LHCN-M2 (cell line): ENCODE data around the gene KCNIP4. TPM values are rescaled to one million over a fixed set of nuclear protein-coding genes. Genes with fewer than 3 reads are reported as not detected.

Experiments
- DNase-seq: peaks from one replicate; pipeline ENCODE4 v3.0.0-alpha.2; 2012; ENCODE audit warnings: low read depth
- total RNA-seq: library from RNA; depleted of rRNA; stranded (reverse); fragments of >200 nt; gene quantifications from 2 replicates; pipeline ENCODE4 v1.2.3, GENCODE V29; 2014

KCNIP4 gene
- total RNA-seq, 1 experiment from 2014 or later, result not detected

- no peak for DNase-seq
Observed at GRCh38 chr4:21202959-21203358, 745.6 kb downstream of the KCNIP4 start.

GRCh38 chr4:21198683-21199082, 749.9 kb downstream of the KCNIP4 start:
- no peak for DNase-seq

- no peak for DNase-seq
Observed at GRCh38 chr4:21195682-21196081, 752.9 kb downstream of the KCNIP4 start.

- DNase-seq, result no peak
Observed at GRCh38 chr4:21192367-21192766, 756.2 kb downstream of the KCNIP4 start.

- DNase-seq, result no peak
Observed at GRCh38 chr4:21191317-21191716, 757.3 kb downstream of the KCNIP4 start.

GRCh38 chr4:21184788-21185187, 763.8 kb downstream of the KCNIP4 start:
- DNase-seq, result no peak

- DNase-seq, result no peak
Observed at GRCh38 chr4:21181716-21182115, 766.9 kb downstream of the KCNIP4 start.

- no peak for DNase-seq
Observed at GRCh38 chr4:21177871-21178270, 770.7 kb downstream of the KCNIP4 start.

GRCh38 chr4:21177092-21177491, 771.5 kb downstream of the KCNIP4 start:
- no peak for DNase-seq

- no peak for DNase-seq
Observed at GRCh38 chr4:21167711-21168110, 780.9 kb downstream of the KCNIP4 start.

- DNase-seq, result no peak
Observed at GRCh38 chr4:21155367-21155766, 793.2 kb downstream of the KCNIP4 start.

- DNase-seq, result no peak
Observed at GRCh38 chr4:21139327-21139726, 809.2 kb downstream of the KCNIP4 start.

- DNase-seq, result no peak
Observed at GRCh38 chr4:21136051-21136630, 812.4 kb downstream of the KCNIP4 start.

- no peak for DNase-seq
Observed at GRCh38 chr4:21134994-21135393, 813.6 kb downstream of the KCNIP4 start.

- DNase-seq, result no peak
Observed at GRCh38 chr4:21130606-21131005, 818.0 kb downstream of the KCNIP4 start.

- DNase-seq, result no peak
Observed at GRCh38 chr4:21126014-21126512, 822.5 kb downstream of the KCNIP4 start.

- no peak for DNase-seq
Observed at GRCh38 chr4:21118301-21118700, 830.3 kb downstream of the KCNIP4 start.

- DNase-seq, result no peak
Observed at GRCh38 chr4:21117541-21118180, 830.9 kb downstream of the KCNIP4 start.

GRCh38 chr4:21113496-21114223, 834.9 kb downstream of the KCNIP4 start:
- DNase-seq, result no peak

GRCh38 chr4:21102667-21103066, 845.9 kb downstream of the KCNIP4 start:
- no peak for DNase-seq

- no peak for DNase-seq
Observed at GRCh38 chr4:21097865-21098264, 850.7 kb downstream of the KCNIP4 start.

- DNase-seq, result no peak
Observed at GRCh38 chr4:21097026-21097425, 851.5 kb downstream of the KCNIP4 start.

GRCh38 chr4:21092531-21092930, 856.0 kb downstream of the KCNIP4 start:
- no peak for DNase-seq
